KMS-11 (cell line): ENCODE results near the gene CCDC158.

ENCODE experiments used
- H2AFZ ChIP-seq: fragments of 200-600 bp; sonication (generic); 2 replicates; pipeline ENCODE4 v1.6.1; 2016; ENCODE audit warnings: antibody characterized with exemption, mixed run types, low read depth
- H3K27ac ChIP-seq: fragments of 200-600 bp; sonication (generic); 2 replicates; pipeline ENCODE4 v1.6.1; 2016; ENCODE audit warnings: mild to moderate bottlenecking, mixed run types
- H3K27me3 ChIP-seq: fragments of 200-600 bp; sonication (generic); 2 replicates; pipeline ENCODE4 v1.6.1; 2017; ENCODE audit warnings: mild to moderate bottlenecking, low read depth, mixed run types, moderate library complexity; ENCODE audit not compliant: insufficient read depth
- H3K36me3 ChIP-seq: fragments of 200-600 bp; sonication (generic); 2 replicates; pipeline ENCODE4 v1.6.1; 2017; ENCODE audit warnings: mild to moderate bottlenecking, mixed run types; ENCODE audit not compliant: insufficient read depth
- H3K4me1 ChIP-seq: fragments of 200-600 bp; sonication (generic); 2 replicates; pipeline ENCODE4 v1.6.1; 2016; ENCODE audit warnings: mild to moderate bottlenecking, low read depth, mixed run types; ENCODE audit not compliant: poor library complexity, severe bottlenecking
- H3K4me2 ChIP-seq: fragments of 200-600 bp; sonication (generic); 2 replicates; pipeline ENCODE4 v1.7.0; 2016; ENCODE audit warnings: mild to moderate bottlenecking, mixed run types
- H3K4me3 ChIP-seq: fragments of 200-600 bp; sonication (generic); IDR thresholded peaks from 2 replicates; pipeline ENCODE4 v1.6.1; 2017; ENCODE audit warnings: low read depth, low read length, mixed read lengths; ENCODE audit not compliant: insufficient read depth
- H3K79me2 ChIP-seq: fragments of 200-600 bp; sonication (generic); 2 replicates; pipeline ENCODE4 v1.6.1; 2016; ENCODE audit warnings: low read depth, mixed run types; ENCODE audit not compliant: insufficient read depth
- H3K9ac ChIP-seq: fragments of 200-600 bp; sonication (generic); 2 replicates; pipeline ENCODE4 v1.6.1; 2016; ENCODE audit warnings: mild to moderate bottlenecking, mixed run types
- H4K20me1 ChIP-seq: fragments of 200-600 bp; sonication (generic); 2 replicates; pipeline ENCODE4 v1.6.1; 2016; ENCODE audit warnings: mild to moderate bottlenecking, mixed run types; ENCODE audit not compliant: insufficient read depth
- TF ChIP-seq, protein P1 (sequence below): fragments of 200-600 bp; sonication (generic); conservative IDR thresholded peaks from 2 replicates; pipeline ENCODE4 v1.6.1; 2017; ENCODE audit warnings: low read depth, mild to moderate bottlenecking, antibody characterized with exemption, low read length, moderate library complexity, mixed read lengths

Gene CCDC158

DNA sequence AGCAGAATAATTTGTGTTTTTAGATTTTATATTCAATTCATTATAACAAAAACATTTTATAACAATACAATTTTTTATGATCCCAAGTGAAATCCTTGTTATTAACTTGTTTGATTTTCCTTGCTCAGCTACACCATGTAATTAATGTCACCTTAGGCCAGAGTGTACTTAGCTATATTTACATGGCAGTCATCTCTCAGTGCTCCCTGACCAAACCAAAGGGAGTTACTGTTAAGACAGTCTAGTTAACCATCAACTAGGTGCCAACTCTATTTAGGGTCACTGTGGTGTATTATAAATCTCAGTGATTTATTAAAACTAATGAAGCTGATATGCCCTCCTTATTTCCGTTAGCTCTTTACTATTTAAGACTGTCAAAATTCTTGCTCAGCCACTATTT is 44.4 kb downstream of the CCDC158 start:
- H3K9ac ChIP-seq = no peak overlapping the region
- H3K27me3 ChIP-seq = no peaks in the 10 kb centered on the region
- H3K4me2 ChIP-seq = no peak overlapping the region
- peaks cover 17% of the 10 kb centered on the region for H3K4me1 ChIP-seq
- H3K36me3 ChIP-seq = no peaks in the 10 kb centered on the region
- H3K27ac ChIP-seq = no peak overlapping the region
- no peak overlapping the region for H3K4me3 ChIP-seq
- no peak overlapping the region for H2AFZ ChIP-seq
- H4K20me1 ChIP-seq = no peaks in the 10 kb centered on the region; the same call in 1 of the 2 replicates
- TF ChIP-seq, protein P1, sequence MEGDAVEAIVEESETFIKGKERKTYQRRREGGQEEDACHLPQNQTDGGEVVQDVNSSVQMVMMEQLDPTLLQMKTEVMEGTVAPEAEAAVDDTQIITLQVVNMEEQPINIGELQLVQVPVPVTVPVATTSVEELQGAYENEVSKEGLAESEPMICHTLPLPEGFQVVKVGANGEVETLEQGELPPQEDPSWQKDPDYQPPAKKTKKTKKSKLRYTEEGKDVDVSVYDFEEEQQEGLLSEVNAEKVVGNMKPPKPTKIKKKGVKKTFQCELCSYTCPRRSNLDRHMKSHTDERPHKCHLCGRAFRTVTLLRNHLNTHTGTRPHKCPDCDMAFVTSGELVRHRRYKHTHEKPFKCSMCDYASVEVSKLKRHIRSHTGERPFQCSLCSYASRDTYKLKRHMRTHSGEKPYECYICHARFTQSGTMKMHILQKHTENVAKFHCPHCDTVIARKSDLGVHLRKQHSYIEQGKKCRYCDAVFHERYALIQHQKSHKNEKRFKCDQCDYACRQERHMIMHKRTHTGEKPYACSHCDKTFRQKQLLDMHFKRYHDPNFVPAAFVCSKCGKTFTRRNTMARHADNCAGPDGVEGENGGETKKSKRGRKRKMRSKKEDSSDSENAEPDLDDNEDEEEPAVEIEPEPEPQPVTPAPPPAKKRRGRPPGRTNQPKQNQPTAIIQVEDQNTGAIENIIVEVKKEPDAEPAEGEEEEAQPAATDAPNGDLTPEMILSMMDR = no peak
- no peaks in the 10 kb centered on the region for H3K79me2 ChIP-seq

DNA sequence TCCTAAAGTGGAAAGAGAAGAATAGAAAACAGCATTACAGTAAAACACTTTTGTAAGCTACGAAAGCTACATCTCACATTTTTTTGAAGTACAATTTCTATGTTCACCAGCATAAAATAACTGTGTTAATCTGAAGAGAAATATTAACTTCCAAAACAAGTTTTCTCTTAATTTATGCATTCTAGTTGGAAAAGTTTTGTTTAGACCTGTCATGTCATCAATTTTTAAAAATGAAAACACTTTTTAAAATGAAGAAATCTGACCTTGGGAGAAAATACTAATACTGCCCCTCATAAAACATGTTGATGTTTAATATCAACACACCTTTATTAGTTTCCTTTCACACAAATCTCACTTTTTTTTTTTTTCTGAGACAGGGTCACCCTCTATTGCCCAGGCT is 45.2 kb downstream of the CCDC158 start:
- Histone ChIP-seq H3K27ac (no peak overlapping the region), H2AFZ (no peak overlapping the region), H3K36me3 (no peaks in the 10 kb centered on the region), H3K27me3 (no peaks in the 10 kb centered on the region), H3K79me2 (no peaks in the 10 kb centered on the region), H3K4me3 (no peak overlapping the region), H4K20me1 (no peaks in the 10 kb centered on the region; the same call in 1 of the 2 replicates), H3K9ac (no peak overlapping the region), H3K4me2 (no peak overlapping the region), H3K4me1 (peaks cover 17% of the 10 kb centered on the region)
- TF ChIP-seq, protein P1 = no peak

DNA sequence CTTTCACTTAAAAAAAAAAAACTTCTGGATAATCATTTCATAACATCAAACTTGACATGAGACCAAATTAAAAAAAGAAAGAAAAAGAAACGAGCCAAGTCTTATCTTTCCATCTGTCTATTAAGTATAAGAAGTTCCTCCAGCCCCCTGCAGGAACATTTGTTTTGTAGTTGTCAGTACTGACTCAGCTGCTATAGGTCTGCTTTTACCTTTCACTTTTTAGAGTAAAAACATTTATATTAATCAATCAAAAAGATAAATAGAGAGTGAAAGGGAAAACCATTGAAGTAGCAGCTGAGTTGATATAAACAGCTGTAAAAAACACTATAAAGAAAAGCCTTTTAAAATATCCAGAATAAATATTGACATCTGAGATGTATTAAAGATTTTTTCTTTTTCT is 46.1 kb downstream of the CCDC158 start:
- no peak overlapping the region for H3K9ac ChIP-seq
- H3K4me2 ChIP-seq = no peak overlapping the region
- TF ChIP-seq, protein P1 = no peak
- peaks cover 17% of the 10 kb centered on the region for H3K4me1 ChIP-seq
- no peak overlapping the region for H2AFZ ChIP-seq
- H3K36me3 ChIP-seq = no peaks in the 10 kb centered on the region
- H4K20me1 ChIP-seq = no peaks in the 10 kb centered on the region; the same call in 1 of the 2 replicates
- H3K27ac ChIP-seq = no peak overlapping the region
- no peaks in the 10 kb centered on the region for H3K79me2 ChIP-seq
- H3K27me3 ChIP-seq = no peaks in the 10 kb centered on the region
- H3K4me3 ChIP-seq = no peak overlapping the region

DNA sequence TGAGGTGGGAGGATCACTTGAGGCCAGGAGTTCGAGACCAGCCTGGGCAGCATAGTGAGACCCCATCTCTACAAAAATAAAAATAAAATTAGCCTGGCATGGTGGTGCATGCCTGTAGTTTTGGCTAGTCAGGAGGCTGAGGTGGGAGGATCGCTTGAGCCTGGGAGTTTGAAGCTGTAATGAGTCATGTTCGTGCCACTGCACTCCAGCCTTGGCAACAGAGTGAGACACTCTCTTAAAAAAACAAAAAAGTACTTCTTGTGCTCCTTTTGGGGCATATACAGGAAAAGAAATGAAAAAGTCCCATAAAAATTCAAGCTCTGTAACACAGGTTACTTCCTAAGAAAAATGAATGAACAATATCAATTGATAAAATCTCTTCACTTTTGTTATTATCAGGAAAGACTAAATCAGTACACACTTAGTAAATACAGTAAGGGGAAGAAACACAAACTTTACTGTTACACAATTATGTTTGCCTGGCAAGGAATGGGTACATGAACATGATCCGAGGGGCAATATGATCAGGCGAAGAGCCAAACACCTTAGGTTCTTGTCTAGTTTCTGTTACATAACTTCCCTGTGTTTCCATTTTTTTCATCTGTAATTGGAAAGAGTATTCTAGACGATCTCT is 46.9 kb downstream of the CCDC158 start:
- Histone ChIP-seq H2AFZ (no peak overlapping the region), H3K9ac (no peak overlapping the region), H3K4me2 (no peak overlapping the region), H3K36me3 (no peaks in the 10 kb centered on the region), H3K79me2 (no peaks in the 10 kb centered on the region), H3K4me1 (peaks cover 17% of the 10 kb centered on the region), H4K20me1 (no peaks in the 10 kb centered on the region; the same call in 1 of the 2 replicates), H3K27me3 (no peaks in the 10 kb centered on the region), H3K4me3 (no peak overlapping the region), H3K27ac (no peak overlapping the region)
- TF ChIP-seq, protein P1 = no peak
